ENCODE measurements around the gene EEPD1. TPM values are rescaled to one million over a fixed set of nuclear protein-coding genes. Genes with fewer than 3 reads are reported as not detected.

Gene EEPD1
- total and polyA plus RNA-seq, 2 donors (not counting 3 experiments of a cell fraction or from before 2014, with no cell fraction given) = 0.40 to 0.42 TPM

DNA sequence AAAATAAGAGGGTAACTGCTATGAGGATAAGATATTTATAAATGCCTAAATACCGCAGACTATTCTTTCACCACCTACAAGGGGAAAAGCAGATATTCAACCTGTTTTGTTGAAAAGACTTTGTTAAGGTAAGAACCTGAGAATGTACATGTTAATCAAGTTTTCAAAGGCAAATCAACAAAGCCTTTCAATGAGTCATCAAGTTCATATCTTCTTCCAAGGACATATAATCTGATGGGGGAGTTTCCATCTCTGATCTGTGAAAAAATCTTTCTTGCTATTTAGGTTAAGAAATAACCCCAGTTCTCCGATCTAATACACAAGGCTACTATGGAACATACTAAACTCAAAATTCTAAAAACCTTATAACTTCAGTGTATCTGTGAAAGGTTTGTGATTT lies 196.6 kb downstream of the EEPD1 start:
- Histone ChIP-seq H3K9ac (replicated peaks; ENCODE audit: extremely low read depth, insufficient read depth, low read length) (no peak overlapping the region), H3K4me3 (replicated peaks in 1 of 3; ENCODE audit: insufficient read depth in 1 of 3, low read depth in 1 of 3, low read length in 3 of 3) (no peak overlapping the region), H3K36me3 (ENCODE audit: control insufficient read depth in 2 of 2, extremely low read depth in 1 of 2, insufficient read depth in 2 of 2, low read length in 2 of 2) (no peaks in the 10 kb centered on the region), H3K4me1 (ENCODE audit: control insufficient read depth, extremely low read depth, insufficient read depth, low read length) (peaks cover 10% of the 10 kb centered on the region), H3K27ac (ENCODE audit: insufficient read depth, low read depth, low read length) (no peak overlapping the region), H3K79me2 (ENCODE audit: control insufficient read depth, insufficient read depth, low read length) (no peaks in the 10 kb centered on the region), H3K9me3 (replicated peaks; ENCODE audit: control insufficient read depth, insufficient read depth, low read length) (no peaks in the 10 kb centered on the region), H3K4me2 (ENCODE audit: insufficient read depth, low read length) (no peak overlapping the region), H3K9me1 (replicated peaks; ENCODE audit: control insufficient read depth, extremely low read depth, insufficient read depth, low read length) (no peaks in the 10 kb centered on the region), H4K20me1 (replicated peaks; ENCODE audit: control insufficient read depth, extremely low read depth, insufficient read depth, low read length) (no peaks in the 10 kb centered on the region), H2AFZ (ENCODE audit: low read depth, low read length) (no peak overlapping the region), H3K27me3 (ENCODE audit: control insufficient read depth in 2 of 2, insufficient read depth in 2 of 2, low read length in 2 of 2) (no peaks in the 10 kb centered on the region)
- dilution Hi-C loops (cut with MboI; ENCODE audit: extremely low pct_ligation_motif_present, low sequenced_read_pairs) = no loop called here
- POLR2A ChIA-PET = no interaction called here
- no TSS peak for BruUV-seq (replicated peaks)
- DNase-seq (ENCODE audit: low read depth, low spot score) = no peak
- FAIRE-seq = no peak
- CTCF ChIA-PET = no interaction called here
- TF ChIP-seq EZH2 (IDR thresholded peaks at IDR 0.05; ENCODE audit: borderline replicate concordance, low read depth, low read length, severe bottlenecking) = no peak
- TF ChIP-seq FOS (IDR thresholded peaks at IDR 0.05; ENCODE audit: borderline replicate concordance, insufficient read depth, low read length) = no peak
- no peak for TF ChIP-seq JUN (IDR thresholded peaks at IDR 0.05; ENCODE audit: borderline replicate concordance, insufficient read depth, insufficient read length, low read depth)
- no peak for TF ChIP-seq POLR2A (IDR thresholded peaks at IDR 0.05; ENCODE audit: low read depth, low read length)
- TF ChIP-seq, protein P1, sequence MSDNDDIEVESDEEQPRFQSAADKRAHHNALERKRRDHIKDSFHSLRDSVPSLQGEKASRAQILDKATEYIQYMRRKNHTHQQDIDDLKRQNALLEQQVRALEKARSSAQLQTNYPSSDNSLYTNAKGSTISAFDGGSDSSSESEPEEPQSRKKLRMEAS (IDR thresholded peaks at IDR 0.05; ENCODE audit: insufficient read depth, insufficient read length) = no peak
- TF ChIP-seq POLR2AphosphoS5 (IDR thresholded peaks at IDR 0.05; ENCODE audit: insufficient read depth, low read depth, low read length) = no peak
- TF ChIP-seq, protein P2, sequence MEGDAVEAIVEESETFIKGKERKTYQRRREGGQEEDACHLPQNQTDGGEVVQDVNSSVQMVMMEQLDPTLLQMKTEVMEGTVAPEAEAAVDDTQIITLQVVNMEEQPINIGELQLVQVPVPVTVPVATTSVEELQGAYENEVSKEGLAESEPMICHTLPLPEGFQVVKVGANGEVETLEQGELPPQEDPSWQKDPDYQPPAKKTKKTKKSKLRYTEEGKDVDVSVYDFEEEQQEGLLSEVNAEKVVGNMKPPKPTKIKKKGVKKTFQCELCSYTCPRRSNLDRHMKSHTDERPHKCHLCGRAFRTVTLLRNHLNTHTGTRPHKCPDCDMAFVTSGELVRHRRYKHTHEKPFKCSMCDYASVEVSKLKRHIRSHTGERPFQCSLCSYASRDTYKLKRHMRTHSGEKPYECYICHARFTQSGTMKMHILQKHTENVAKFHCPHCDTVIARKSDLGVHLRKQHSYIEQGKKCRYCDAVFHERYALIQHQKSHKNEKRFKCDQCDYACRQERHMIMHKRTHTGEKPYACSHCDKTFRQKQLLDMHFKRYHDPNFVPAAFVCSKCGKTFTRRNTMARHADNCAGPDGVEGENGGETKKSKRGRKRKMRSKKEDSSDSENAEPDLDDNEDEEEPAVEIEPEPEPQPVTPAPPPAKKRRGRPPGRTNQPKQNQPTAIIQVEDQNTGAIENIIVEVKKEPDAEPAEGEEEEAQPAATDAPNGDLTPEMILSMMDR (IDR thresholded peaks at IDR 0.05; ENCODE audit: extremely low read depth in 1 of 2, insufficient read depth in 1 of 2, low read depth in 1 of 2, low read length in 2 of 2) = no peak
- no peak for TF ChIP-seq MYC (IDR thresholded peaks at IDR 0.05; ENCODE audit: low read depth, low read length)
- intact Hi-C loops (cut with micrococcal nuclease) = no loop called here

Small RNA genes lying within 50 kb of the gene (small RNA-seq; reads per million reads assigned to genes)
- not detected for gene AC006960.1 (ENCODE audit: insufficient read depth, insufficient read length, low read depth, low replicate concordance)
- gene AC007327.1 (ENCODE audit: insufficient read depth, insufficient read length, low read depth, low replicate concordance) = not detected
- not detected for gene RF00019 (ENCODE audit: insufficient read depth, insufficient read length, low read depth, low replicate concordance)

Other genes starting within 250 kb of the EEPD1 start
- 112 and 119 TPM in 2 replicates for gene ANLN, start 236.6 kb downstream of the EEPD1 start, total RNA-seq
- gene ANLN, start 236.6 kb downstream of the EEPD1 start, polyA plus RNA-seq = 16.9 and 28.5 TPM in 2 replicates